ENCODE results near the gene RASGEF1B.

GRCh38 chr4:81516241-81516640, 44.5 kb upstream of the RASGEF1B start:
- TF ChIP-seq CTCF (IDR thresholded peaks at IDR 0.05) (no peak), POLR2A (IDR thresholded peaks at IDR 0.05) (no peak)
